Endothelial cell (in vitro differentiated cells): ENCODE data around the gene RPTOR. TPM values are rescaled to one million over a fixed set of nuclear protein-coding genes. Genes with fewer than 3 reads are reported as not detected.

Experiments used
- DNase-seq: peaks from one replicate; pipeline ENCODE4 v3.0.0; 2021; ENCODE audit warnings: low spot score
- H3K27ac Mint-ChIP-seq: one replicate; pipeline ENCODE4 v1.8.0; 2021; ENCODE audit warnings: mixed read lengths, inconsistent platforms; ENCODE audit not compliant: unreplicated experiment
- H3K27me3 Mint-ChIP-seq: one replicate; pipeline ENCODE4 v1.8.0; 2021; ENCODE audit warnings: mild to moderate bottlenecking, moderate library complexity, mixed read lengths, inconsistent platforms; ENCODE audit not compliant: unreplicated experiment
- H3K36me3 Mint-ChIP-seq: one replicate; pipeline ENCODE4 v1.8.0; 2021; ENCODE audit warnings: mild to moderate bottlenecking, low read depth, mixed read lengths, inconsistent platforms; ENCODE audit not compliant: unreplicated experiment
- H3K4me1 Mint-ChIP-seq: one replicate; pipeline ENCODE4 v1.8.0; 2021; ENCODE audit warnings: mild to moderate bottlenecking, mixed read lengths, inconsistent platforms; ENCODE audit not compliant: unreplicated experiment
- H3K4me3 Mint-ChIP-seq: one replicate; pipeline ENCODE4 v1.8.0; 2021; ENCODE audit warnings: mild to moderate bottlenecking, mixed read lengths, inconsistent platforms; ENCODE audit not compliant: unreplicated experiment
- H3K9me3 Mint-ChIP-seq: one replicate; pipeline ENCODE4 v1.8.0; 2021; ENCODE audit warnings: mixed read lengths, inconsistent platforms; ENCODE audit not compliant: unreplicated experiment
- total RNA-seq: library from RNA; stranded (reverse); fragmentation: NEBNext Ultra II Directional; extraction: Animal tissue kit (Norgen Biotek cat#: 25700); gene quantifications from one replicate; pipeline ENCODE4 v1.2.1, GENCODE V29; 2021; ENCODE audit not compliant: unreplicated experiment
- TF ChIP-seq, protein P1 (sequence below): fragments of 200-600 bp; sonication (generic); IDR thresholded peaks from one replicate; pipeline ENCODE4 v1.5.0; 2021; ENCODE audit warnings: antibody characterized with exemption; ENCODE audit not compliant: unreplicated experiment

RPTOR gene
- total RNA-seq, 1 donor from 2014 or later = 36.7 TPM

DNA sequence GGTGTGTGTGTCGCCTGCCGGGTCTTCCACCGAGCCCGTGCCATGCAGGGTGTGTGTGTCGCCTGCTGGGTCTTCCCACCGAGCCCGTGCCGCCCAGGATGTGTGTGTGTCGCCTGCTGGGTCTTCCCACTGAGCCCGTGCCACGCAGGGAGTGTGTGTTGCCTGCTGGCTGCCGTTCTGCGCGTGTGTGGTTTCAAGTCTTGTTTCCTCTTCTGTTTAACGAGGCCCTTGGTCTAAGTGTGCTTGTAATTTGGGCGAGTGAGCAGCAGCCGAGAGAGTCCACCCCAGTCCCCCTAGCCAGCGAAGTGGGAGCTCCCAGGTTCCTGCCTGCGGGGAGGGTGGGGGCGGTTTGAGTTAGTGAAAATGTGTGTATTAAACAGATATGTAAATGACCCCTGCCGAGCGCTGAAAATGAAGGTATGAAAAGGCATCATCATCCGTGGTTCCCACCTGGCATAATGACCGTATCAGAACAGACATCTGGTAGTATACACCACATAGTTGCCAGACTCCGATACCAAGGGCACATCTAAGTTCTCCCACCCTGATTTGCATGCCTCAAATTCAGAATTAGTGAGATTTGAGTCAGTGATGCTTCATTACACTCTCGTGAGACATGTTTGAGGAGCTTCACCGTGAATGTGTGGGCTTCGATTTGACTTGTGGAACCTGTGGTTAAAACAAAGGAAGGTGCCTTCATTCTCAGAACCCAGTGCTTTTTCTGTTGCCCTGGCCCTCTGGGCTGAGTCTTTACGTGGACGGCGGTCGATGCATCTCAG is 332.5 kb downstream of the RPTOR start:
- peaks cover 28% of the 10 kb centered on the region for H3K36me3 Mint-ChIP-seq
- DNase-seq = no peak
- H3K4me1 Mint-ChIP-seq = peaks cover 7% of the 10 kb centered on the region
- H3K4me3 Mint-ChIP-seq = peak overlapping the region; percentile 48
- TF ChIP-seq, protein P1, sequence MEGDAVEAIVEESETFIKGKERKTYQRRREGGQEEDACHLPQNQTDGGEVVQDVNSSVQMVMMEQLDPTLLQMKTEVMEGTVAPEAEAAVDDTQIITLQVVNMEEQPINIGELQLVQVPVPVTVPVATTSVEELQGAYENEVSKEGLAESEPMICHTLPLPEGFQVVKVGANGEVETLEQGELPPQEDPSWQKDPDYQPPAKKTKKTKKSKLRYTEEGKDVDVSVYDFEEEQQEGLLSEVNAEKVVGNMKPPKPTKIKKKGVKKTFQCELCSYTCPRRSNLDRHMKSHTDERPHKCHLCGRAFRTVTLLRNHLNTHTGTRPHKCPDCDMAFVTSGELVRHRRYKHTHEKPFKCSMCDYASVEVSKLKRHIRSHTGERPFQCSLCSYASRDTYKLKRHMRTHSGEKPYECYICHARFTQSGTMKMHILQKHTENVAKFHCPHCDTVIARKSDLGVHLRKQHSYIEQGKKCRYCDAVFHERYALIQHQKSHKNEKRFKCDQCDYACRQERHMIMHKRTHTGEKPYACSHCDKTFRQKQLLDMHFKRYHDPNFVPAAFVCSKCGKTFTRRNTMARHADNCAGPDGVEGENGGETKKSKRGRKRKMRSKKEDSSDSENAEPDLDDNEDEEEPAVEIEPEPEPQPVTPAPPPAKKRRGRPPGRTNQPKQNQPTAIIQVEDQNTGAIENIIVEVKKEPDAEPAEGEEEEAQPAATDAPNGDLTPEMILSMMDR = no peak
- no peaks in the 10 kb centered on the region for H3K9me3 Mint-ChIP-seq
- no peak overlapping the region for H3K27ac Mint-ChIP-seq
- no peaks in the 10 kb centered on the region for H3K27me3 Mint-ChIP-seq

DNA sequence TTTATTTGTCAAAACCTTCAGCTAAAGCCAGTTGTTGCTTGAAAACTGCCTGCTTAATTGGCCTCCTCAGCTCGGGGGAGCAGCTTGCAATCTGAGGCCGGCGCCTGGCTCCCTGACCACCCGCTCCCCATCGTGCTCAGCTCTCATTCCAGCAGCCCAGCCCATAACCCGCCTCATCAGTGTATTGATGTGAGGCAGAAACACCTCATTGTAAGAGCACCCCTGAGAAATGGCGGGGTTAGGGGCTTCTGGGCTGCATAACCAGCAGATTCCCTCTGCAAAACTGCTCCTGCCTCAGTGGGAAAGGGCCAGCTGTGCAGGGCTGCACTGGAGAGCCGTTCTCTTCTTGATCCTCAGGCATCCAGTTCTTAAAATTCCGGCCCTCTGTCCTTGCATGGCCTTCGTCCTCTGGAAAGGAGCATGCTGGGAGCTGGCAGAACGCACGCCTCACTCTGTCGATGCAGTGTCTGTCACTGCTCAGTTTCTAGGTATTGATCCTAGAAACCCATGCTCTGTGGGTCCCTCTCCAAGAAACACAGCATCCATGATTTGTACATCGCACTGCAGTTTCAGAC is 333.2 kb downstream of the RPTOR start:
- Mint-ChIP-seq H3K36me3 (peaks cover 35% of the 10 kb centered on the region), H3K9me3 (no peaks in the 10 kb centered on the region), H3K4me1 (peaks cover 7% of the 10 kb centered on the region), H3K4me3 (no peak overlapping the region), H3K27ac (no peak overlapping the region), H3K27me3 (peaks cover 3% of the 10 kb centered on the region)
- TF ChIP-seq, protein P1 = no peak
- DNase-seq = no peak

DNA sequence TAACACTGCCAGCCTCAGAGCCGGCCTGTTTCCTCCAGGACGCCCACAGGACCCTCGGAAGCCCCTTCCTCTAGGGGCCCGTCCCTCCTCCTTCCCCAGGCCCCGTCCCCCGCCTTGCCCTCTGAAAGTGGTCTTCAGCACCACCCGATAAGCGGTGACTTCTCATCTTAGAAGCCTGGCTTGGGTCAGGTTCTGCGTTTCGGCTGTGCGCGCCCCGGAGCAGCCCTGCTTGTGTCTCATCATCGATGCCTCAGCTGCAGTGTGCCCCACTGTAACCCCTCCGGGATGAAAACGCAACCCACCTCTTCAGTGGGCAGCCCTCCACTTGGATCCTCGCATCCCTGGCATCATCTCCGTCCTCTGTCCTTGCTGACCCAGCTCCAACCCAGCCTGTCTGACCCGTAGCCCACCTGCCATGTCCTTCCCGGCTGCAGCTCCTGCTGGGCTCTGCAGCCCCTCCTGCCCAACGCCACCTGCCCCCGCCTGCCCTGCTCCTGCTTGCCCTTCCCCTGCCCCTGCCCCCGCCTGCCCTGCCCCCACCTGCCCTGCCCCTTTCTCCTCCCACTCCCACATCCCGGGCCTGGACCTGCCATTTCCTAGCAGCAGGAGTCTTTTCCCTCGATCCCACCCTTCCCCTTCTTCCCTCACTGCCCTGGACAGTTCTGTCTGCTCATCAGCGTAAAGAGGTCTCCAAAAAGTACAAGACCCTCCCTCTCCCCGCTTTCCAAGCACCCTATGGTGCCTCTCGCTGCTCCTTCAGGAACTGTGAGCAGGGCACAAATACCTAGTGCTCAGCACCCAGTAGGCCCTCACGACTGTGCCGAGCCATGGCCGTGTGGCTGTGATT is 334.5 kb downstream of the RPTOR start:
- H3K4me1 Mint-ChIP-seq = no peaks in the 10 kb centered on the region
- peaks cover 35% of the 10 kb centered on the region for H3K36me3 Mint-ChIP-seq
- H3K4me3 Mint-ChIP-seq = no peak overlapping the region
- DNase-seq = no peak
- no peak overlapping the region for H3K27ac Mint-ChIP-seq
- TF ChIP-seq, protein P1 = no peak
- peaks cover 4% of the 10 kb centered on the region for H3K27me3 Mint-ChIP-seq
- H3K9me3 Mint-ChIP-seq = no peaks in the 10 kb centered on the region

DNA sequence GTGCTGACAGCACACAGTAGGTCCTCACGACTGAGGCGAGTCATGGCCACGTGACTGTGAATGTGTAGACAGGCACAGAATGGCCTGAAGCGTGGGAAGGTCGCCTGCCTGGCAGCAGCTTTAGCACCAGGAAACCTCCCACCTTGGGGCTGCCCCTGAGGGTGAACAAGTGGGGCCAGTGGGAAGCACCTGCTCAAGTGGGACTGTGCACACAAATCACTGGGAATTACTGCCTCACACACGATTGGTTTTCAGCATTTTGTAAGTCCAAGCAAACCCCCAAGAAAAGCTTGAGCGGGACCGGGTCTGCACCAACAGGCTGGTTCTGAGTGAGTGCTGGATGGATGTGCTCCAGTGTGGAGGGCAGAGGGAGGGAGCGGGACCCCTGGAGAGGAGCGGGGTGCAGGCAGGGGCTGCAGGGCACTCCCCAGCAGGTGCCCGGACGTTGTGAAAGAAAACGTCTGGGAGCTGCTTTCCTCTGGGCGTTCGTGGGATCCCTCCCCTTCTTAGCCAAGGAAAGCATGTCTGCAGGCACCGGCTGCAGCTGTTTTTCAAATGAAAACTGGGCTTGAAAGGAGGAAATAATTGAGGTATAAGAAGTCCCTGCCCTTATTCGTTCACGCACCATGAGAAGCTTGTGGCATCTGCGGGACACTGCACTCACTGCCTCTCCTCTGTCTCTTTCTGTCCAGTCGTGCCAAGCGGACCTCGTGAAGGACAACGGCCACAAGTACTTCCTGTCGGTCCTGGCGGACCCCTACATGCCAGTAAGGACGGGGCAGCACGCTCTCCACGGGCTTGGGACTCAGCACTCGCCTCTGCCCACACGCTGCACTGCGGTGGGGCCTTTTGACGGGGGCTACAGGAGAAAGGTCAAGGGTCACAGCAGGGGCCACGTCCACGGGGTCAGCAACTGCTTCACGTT is 335.3 kb downstream of the RPTOR start:
- TF ChIP-seq, protein P1 = no peak
- H3K27ac Mint-ChIP-seq = no peak overlapping the region
- DNase-seq = no peak

More for the DNA sequence above, 335.3 kb downstream of the RPTOR start:
- Mint-ChIP-seq H3K9me3 (no peaks in the 10 kb centered on the region), H3K36me3 (peaks cover 35% of the 10 kb centered on the region), H3K4me1 (no peaks in the 10 kb centered on the region), H3K27me3 (peaks cover 4% of the 10 kb centered on the region), H3K4me3 (no peak overlapping the region)
